K562 (cell line): ENCODE results near the gene PPP1R14B. TPM values are rescaled to one million over a fixed set of nuclear protein-coding genes. Genes with fewer than 3 reads are reported as not detected.
A peak's percentile ranks its signal among the peaks of the same experiment; 100 is the strongest.

ENCODE experiments used
- BHLHE40 ChIP-seq: IDR thresholded peaks from 2 replicates; pipeline ENCODE4 v1.6.1; 2011; ENCODE audit warnings: low read length, improper control_type of control experiment
- CREB3 ChIP-seq: fragments of 450-650 bp; conservative IDR thresholded peaks from 2 replicates; pipeline ENCODE4 v1.6.1; 2016; ENCODE audit warnings: missing genetic modification characterization, low read depth, mild to moderate bottlenecking, missing compliant biosample characterization, moderate library complexity
- GATA2 ChIP-seq: sonication (generic); formaldehyde crosslinking; IDR thresholded peaks from 2 replicates; pipeline ENCODE4 v1.4.0; 2020; ENCODE audit warnings: mild to moderate bottlenecking, missing genetic modification reagents
- LARP7 ChIP-seq: fragments of 450-650 bp; IDR thresholded peaks from 2 replicates; pipeline ENCODE4 v1.6.1; 2016
- MBD1 ChIP-seq: fragments of 250-450 bp; sonication (Bioruptor Pico); IDR thresholded peaks from 2 replicates; pipeline ENCODE4 v1.8.0; 2022; ENCODE audit warnings: inconsistent platforms
- NELFE ChIP-seq: IDR thresholded peaks from 2 replicates; pipeline ENCODE4 v1.6.1; 2011; ENCODE audit warnings: mild to moderate bottlenecking; ENCODE audit not compliant: insufficient read depth, insufficient read length
- NFIC ChIP-seq: fragments of 450-650 bp; IDR thresholded peaks from 2 replicates; pipeline ENCODE4 v1.6.1; 2017; ENCODE audit warnings: mild to moderate bottlenecking, inconsistent platforms
- RUNX1 ChIP-seq: sonication (generic); IDR thresholded peaks from 2 replicates; pipeline ENCODE4 v1.6.1; 2016; ENCODE audit warnings: antibody characterized with exemption, low read depth
- TBL1XR1 ChIP-seq, 2 experiments: IDR thresholded peaks; 2 replicates each; pipeline ENCODE4 v1.6.1; 2012; ENCODE audit warnings: improper control_type of control experiment in 2 of 2, low read length in 2 of 2, mild to moderate bottlenecking in 1 of 2
- TSHZ1 ChIP-seq: fragments of 250-450 bp; sonication (Bioruptor Pico); IDR thresholded peaks from 2 replicates; pipeline ENCODE4 v1.4.0; 2020; ENCODE audit warnings: mild to moderate bottlenecking, moderate library complexity
- ZBTB40 ChIP-seq, 2 experiments: fragments of 450-650 bp in 1 of 2; sonication (generic) in 1 of 2; formaldehyde crosslinking in 1 of 2; IDR thresholded peaks; 2 replicates each; pipeline versions ENCODE4 v1.7.1 to v1.9.0; 2016 to 2022; ENCODE audit warnings: inconsistent platforms in 1 of 2, mild to moderate bottlenecking in 1 of 2, missing genetic modification reagents in 1 of 2
- ZKSCAN8 ChIP-seq: fragments of 200-800 bp; sonication (Bioruptor generic); IDR thresholded peaks from 2 replicates; pipeline ENCODE4 v1.6.1; 2016; ENCODE audit warnings: missing genetic modification characterization, missing compliant biosample characterization
- polyA plus RNA-seq, 8 experiments: library from polyadenylated mRNA; depleted of rRNA in 4 of 8; stranded (reverse) in 5 of 8; unstranded in 3 of 8; fragments of >200 nt; fragmentation: Nextera tagmentation in 2 of 8; fragmentation: Illumina TruSeq in 1 of 8; extraction: Ambion mirVana in 2 of 8; extraction: Trizol in 1 of 8; gene quantifications; 2 replicates each; pipeline versions ENCODE4 v1.2.1 to v1.2.3, GENCODE V29; 2011 to 2014; ENCODE audit warnings: inconsistent platforms in 1 of 8, missing spikeins in 1 of 8
- total RNA-seq, 7 experiments: library from RNA; depleted of rRNA in 6 of 7; stranded (reverse); fragments of >200 nt in 6 of 7; fragmentation: Illumina TruSeq in 2 of 7; extraction: Trizol in 2 of 7; gene quantifications; 2 replicates each; pipeline versions ENCODE4 v1.2.1 to v1.2.3, GENCODE V29; 2011 to 2021; ENCODE audit warnings: low replicate concordance in 1 of 7

PPP1R14B gene
- total and polyA plus RNA-seq, 9 of the 15 experiments (the other 6 are each of a cell fraction or from before 2014, with no cell fraction given) = 7.7 to 566 (median 212) TPM

- no peak for TF ChIP-seq ZBTB40 (IDR thresholded peaks at IDR 0.05)
- TF ChIP-seq ZBTB40 (CRISPR knock-in tag; IDR thresholded peaks at IDR 0.05) = no peak
- TF ChIP-seq LARP7 = 0 out of 2 replicates have a peak, but pooled peaks have one; percentile 7
- peak; percentile 99 for TF ChIP-seq NFIC
- TF ChIP-seq MBD1 (CRISPR knock-in tag) = no peak
- peak in 1 of 2 experiments; percentile 57; a peak in 2 of 4 replicates for TF ChIP-seq TBL1XR1 (IDR thresholded peaks at IDR 0.05; ENCODE audit: low read length in 2 of 2)
- no peak for TF ChIP-seq TSHZ1 (CRISPR knock-in tag)
- TF ChIP-seq NELFE = no peak
- TF ChIP-seq RUNX1 = peak; percentile 13; the same call in 1 of the 2 replicates
- no peak for TF ChIP-seq GATA2 (CRISPR knock-in tag)
- no peak for TF ChIP-seq ZKSCAN8 (CRISPR knock-in tag)
- TF ChIP-seq BHLHE40 = 0 out of 2 replicates have a peak, but pooled peaks have one; percentile 30
- TF ChIP-seq CREB3 = no peak
Observed at GRCh38 chr11:64204464-64204989, 42.2 kb downstream of the PPP1R14B start (continued).
